ENCODE measurements around the gene COMP.

DNA sequence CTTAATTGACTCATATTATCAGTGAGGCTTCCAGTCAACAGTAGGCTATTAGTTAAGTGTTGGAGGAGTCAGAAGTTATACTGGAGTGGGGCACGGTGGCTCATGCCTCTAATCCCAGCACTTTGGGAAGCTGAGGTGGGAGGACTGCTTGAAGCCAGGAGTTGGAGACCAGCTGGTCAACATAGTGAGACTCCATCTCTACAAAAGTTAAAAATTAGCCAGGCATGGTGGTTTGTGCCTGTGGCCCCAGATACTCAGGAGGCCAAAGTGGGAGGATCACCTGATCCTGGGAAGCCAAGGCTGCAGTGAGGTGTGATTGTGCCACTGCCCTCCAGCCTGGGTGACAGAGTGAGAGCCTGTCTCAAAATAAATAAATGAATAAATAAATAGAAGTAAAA lies 53.2 kb downstream of the COMP start:
- no peak for TF ChIP-seq YY1 (IDR thresholded peaks at IDR 0.05; ENCODE audit: insufficient read depth, insufficient read length)
- TF ChIP-seq ZNF274 (IDR thresholded peaks at IDR 0.05; ENCODE audit: low read depth, low read length): no peak

Data from NT2/D1 (cell line).